Activated naive CD8-positive, alpha-beta T cell treated with anti-CD3 and anti-CD28 coated beads, Interleukin-2, amount 50 U/mL, for 16 hours (primary cell): ENCODE measurements around the gene DNAJC5.
"Not testable (repeated sequence)": the region's sequence is repeated elsewhere in the genome, so short reads cannot be mapped to it uniquely, and the experiment has no call there.

Experiments used
- DNase-seq: peaks from one replicate; pipeline ENCODE4 v3.0.0-alpha.2; 2020; ENCODE audit warnings: low read depth, low spot score

DNAJC5 gene

DNA sequence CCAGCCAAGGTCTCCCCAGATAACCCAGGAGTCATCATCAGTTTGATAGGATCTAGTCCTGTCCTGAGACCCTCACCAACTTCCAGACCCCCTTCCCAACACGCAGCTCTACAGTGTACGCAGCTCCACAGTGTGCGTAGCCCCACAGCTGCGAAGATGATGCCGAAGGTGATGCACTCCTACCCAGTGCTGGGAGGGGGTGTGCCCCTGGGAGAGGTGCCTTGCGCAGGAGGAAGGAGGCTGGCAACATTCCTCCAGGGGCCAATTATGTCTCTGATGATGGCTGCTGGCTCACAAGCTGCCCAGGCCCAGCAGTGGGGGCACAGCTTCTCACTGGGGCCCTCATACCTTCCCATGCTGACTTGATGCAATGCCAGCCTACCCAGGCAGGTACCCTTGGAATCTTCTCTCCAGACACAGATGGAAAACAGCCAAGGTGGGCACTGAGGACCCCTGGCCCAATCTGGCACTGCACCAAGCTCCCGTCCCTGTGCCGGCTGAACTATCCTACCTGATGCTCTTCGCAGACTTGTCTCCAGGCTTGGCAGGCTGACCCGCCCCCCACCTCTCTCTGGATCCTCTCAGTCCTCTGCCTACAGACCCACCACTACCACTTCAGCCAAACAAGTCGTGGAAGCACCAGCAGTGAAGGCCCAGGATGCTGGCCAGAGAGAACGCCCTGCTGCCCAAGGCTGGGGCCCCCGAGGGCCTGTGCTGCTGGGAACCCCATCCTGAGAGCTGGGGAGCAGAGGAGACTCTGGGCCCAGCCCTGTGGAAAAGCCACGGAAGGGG, 73.4 kb downstream of the DNAJC5 start:
- no peak for DNase-seq

DNA sequence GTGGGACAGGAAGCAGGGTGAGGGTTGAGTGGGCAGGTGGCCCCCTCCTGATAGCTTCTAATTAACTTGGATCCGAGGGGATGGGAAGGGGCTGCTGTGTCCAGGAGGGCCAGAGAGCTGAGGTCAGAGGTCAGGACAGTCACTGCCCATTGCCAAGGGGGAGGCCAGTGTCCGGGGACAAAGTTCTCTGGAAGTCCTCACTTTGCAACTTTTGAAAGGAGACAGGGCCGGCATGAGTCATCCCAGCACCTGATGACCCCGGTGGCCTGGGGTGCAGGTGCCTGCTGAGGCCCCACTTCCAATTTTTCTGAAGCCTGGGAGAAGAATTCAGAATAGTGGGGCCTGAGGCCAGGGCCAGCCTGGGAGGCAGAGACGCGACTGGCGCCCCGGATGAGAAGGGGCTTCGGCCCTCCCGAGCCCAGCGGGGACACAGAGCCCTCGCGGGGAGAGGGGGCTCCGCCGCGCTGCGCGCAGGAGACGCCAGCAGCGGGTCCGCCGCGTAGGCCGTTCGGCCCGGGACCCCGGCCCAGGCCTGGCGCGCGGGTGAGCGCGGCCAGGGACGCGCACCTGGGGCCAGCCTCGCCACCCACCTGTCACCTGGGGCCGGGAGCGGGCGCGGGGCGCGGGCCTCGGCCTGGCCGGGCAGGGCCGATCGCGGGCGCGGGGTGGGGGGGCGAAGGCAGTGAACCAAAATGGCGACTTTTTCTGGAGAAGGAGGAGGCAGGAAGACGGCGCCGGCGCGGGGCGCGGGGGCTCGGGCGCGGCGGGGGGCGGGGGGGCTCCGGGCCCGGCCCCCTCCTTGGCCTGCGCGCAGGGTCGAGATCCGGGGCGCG, 74.2 kb downstream of the DNAJC5 start:
- DNase-seq = no peak

DNA sequence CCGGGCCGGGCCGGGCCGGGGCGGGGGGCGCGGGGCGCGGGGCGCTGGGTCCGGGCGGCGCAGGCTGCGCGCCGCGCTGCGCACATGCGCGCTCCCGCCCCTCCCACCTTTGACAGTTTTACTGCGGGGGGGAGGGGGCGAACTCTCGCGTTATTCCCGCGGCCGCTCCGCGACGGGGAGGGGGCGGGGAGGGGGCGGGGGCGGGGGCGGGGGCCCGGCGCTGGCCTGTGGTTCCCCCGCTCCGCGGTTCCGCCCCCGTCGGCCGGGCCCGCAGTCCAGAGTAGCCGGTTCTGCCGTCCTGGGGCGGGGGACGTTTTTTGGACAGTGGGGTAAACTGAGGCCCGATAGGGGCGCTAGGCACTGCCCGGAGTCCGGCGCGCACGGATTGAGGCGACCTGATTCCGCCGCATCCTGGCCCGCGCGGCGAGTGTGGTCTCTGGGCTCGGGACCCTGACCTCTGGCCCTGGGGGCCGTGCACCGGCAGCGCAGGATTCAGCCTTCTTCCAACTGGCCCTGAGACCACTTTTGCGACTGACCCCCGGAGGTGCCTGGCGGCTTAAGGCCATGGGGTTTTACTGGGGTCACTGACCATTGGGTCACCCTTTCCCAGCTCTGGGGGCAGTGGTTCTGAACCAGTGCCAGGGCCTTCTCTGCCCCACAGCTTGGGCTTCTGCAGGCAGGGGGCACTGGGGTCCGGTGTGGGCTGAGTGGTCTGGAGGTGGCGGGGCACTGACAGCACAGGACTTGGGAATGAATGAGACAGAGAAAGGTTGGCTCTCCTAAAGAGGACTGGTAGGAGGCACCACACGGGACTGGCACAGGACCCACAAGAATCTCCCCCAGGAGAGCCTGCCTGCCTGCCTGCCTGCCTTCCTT, 75.2 kb downstream of the DNAJC5 start, which contains the start of gene ZNF512B:
Gene ZNF512B (minus strand): TSS at position 93 of the 876 bp plus-strand sequence. CDS start 1,980 bp downstream, outside the sequence.
- no peak for DNase-seq

DNA sequence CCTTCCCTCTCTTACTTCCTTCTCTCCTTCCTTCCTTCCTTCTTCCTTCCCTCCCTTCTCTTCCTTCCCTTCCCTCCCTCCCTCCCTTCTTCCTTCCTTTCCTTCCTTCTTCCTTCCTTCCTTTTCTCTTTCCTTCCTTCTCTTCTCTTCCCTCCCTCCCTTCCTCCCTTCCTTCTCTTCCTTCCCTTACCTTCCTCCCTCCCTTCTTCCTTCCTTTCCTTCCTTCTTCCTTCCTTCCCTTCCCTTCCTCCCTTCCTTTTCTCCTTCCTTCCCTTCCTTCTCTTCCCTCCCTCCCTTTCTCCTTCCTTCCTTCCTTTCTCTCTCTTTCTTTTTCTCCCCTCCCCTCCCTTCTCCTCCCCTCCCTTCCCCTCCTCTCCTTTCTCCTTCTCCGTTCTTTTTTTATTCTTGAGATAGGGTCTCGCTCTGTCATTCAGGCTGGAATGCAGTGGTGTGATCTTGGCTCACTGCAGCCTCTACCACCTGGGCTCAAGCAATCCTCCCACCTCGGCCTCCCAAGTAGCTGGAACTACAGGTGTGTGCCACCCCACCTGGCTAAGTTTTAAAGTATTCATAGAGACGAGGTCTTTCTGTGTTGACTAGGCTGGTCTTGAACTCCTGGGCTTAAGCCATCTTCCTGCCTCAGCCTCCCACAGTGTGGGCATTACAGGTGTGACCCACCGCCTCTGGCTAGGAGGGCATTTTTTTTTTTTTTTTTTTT, 75.9 kb downstream of the DNAJC5 start:
- no peak for DNase-seq

DNA sequence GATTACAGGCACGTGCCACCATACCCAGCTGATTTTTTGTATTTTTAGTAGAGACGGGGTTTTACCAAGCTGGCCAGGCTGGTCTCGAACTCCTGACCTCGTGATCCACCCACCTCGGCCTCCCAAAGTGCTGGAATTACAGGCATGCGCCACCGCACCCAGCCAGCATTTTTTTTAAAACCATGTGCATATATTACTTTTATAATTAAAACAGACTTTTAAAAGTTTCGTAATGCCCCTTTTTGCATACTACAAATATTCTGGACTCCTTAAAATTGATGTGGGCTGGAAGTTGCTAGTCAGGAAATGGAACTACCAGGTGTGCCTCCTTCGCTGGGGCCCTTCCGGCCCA, 77.0 kb downstream of the DNAJC5 start:
- DNase-seq = not testable (repeated sequence)

DNA sequence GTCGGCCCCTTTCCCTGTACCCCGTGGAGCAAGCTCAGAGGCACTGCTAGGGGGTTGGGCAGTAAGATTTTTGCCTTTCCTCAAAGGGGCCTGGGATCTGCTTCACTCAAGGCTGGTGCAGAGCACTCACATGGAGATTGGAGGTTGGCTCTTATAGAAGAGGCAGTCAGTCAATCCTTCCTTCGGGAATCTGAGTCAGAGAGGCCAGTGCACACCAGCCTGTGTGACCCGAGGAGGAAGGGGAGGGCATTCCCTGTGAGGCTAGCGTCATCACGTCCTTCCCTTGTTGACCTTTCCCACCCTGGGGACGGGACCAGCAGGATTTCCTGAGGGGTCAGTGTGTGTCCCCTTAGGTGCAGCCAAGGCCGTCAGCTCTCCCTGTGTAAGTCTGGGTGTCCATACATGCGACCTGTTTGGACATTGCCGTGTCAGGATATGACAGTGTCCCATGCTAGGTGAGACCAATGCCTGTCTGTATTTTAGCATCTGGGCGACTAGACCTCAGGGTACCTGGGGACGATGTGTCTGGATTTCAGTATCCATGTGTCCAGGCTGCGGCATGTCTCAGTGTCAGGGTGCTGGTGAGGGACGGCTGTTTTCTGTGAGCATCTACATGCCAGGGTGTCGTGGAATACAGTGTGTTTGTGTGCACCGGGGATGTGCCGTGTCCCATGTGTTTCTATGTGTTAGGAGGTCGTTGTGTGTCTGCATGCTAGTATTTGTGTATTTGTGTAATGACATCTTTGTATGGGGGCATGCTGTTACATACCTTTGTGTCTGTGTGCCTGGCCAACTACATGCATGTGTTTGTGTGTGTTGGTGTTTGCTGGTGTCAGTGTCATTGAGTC, 77.6 kb downstream of the DNAJC5 start:
- no peak for DNase-seq

DNA sequence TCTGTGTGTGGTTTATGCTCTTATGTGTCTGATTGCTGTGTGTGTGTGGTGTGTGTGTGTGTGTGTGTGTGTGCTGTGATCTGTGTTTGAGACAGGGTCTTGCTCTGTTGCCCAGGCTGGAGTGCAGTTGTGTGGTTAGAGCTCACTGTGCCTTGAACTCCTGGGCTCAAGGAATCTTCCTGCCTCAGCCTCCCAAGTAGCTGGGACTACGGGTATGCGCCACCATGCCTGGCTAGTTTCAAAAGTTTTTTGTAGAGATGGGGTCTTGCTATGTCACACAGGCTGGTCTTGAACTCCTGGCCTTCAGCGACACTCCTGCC, 78.2 kb downstream of the DNAJC5 start:
- DNase-seq = no peak

DNA sequence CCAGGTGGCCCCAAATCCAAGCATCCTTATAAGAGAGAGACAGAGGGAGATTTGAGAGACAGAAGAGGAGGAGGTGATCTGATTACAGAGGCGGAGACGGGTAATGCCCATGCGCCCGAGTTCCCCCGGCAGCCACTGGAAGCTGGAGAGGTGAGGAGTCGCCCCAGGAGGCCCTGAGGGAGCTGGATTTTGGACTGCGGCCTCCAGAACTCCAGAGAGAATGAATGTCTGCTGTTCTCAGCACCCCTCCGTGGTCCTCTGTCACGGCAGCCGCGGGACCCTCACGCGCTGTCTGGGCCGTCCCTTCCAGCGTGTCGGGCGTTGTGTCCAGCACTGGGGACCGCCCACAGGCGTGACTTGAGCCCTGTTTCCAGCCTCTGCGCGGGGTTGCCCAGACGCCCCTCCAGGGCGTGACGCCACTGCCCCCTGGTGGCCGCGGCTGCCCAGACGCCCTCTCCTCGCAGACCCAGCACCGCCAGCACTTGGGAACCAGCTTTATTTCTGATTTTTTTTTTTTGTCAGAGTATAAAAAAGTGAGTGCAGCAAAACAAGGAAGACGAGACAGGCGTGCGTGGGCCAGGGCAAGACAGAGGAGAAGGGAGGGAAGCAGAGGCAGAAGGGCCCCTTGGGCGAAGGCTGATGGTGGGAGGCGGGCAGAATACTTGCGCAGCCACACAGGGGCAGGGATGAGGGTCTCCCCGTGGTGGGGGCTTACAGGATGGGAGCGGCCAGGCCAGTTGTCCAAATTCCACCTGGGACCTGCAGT, 78.9 kb downstream of the DNAJC5 start:
- DNase-seq = peak; percentile 62

DNA sequence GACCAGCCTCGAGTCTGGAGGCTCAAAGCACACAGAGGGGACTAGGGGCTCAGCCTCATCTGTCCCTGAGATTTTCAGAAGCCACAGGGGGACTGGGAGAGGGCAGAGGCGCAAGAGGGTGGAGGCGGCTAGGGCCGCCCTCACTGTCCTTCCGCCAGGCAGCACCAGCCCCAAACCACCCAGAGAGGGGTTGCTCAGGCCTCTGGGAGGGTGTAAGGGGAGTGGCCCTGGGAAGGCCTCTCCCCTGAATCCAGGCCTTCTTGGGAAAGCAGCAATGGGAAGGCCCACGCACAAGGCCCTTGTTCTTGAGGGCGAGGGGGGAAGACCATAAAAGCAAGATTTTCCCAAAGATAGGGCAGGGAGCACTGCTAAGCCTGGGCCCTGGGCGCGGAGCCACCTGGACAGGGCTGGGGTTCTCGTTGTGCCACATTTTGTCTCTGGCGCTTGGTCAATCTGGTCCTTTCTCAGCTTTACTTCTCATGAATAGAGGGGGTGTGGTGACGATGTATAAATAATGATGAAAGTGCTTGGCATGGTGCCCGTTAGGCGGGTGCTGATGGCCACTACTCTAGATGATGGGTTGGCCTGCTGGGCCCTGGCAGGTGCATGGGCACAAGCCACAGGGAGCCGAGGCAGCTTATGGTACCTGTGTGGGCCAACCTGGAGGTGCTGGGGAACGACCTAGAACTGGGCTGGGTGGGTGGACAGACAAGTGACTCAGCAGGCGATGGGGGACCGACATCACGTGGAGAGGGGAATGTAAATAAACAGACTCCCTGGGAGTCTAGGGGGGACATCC, 79.7 kb downstream of the DNAJC5 start:
- DNase-seq = no peak

DNA sequence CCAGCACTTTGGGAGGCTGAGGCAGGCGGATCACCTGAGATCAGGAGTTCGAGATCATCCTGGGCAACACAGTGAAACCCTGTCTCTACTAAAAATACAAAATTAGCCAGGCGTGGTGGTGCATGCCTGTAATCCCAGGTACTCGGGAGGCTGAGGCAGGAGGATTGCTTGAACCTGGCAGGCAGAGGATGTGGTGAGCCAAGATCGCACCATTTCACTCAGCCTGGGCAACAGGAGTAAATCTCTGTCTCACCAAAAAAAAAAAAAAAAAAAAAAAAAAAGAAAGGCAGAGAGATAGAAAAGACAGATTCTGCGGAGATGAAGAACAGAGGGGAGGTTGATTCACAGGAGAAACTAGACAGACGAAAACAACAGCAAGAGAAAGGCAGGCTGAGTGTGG, 81.6 kb downstream of the DNAJC5 start:
- DNase-seq = not testable (repeated sequence)

DNA sequence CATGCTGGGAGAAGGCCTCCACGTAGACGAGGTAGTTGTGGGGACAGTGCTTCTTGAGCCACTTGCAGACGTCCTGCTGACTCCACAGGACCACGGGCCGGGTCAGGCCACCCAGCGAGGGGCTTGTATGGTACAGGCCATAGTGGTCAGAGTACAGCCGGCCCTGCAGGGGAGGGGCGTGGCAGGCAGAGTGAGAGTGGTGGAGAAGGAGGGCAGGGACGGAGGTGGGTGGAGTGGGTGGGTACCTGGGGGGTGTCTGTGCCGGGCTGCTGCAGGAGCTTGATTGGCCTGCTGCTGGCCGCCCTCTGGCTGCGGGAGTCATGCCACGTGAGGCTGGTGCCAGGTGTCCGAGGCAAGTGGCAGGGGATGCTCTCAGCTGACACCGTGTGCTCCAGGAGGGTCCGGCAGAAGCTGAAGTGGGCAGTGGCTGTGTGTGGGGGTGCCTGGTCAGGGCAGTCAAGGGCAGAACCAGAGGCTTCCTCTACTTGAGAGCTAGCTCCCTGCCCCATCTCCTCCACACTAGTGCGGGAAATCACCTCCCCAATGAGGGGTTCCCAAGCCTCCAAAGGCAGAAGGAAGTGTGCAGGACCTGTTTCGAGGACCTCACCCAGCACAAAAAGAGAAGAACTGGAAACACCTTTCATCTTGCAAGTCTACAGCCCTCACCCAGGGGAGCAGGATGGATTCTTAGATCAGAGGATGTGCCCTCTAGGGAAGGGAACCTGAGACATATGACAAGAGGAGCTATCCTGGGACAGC, 82.2 kb downstream of the DNAJC5 start:
- no peak for DNase-seq

DNA sequence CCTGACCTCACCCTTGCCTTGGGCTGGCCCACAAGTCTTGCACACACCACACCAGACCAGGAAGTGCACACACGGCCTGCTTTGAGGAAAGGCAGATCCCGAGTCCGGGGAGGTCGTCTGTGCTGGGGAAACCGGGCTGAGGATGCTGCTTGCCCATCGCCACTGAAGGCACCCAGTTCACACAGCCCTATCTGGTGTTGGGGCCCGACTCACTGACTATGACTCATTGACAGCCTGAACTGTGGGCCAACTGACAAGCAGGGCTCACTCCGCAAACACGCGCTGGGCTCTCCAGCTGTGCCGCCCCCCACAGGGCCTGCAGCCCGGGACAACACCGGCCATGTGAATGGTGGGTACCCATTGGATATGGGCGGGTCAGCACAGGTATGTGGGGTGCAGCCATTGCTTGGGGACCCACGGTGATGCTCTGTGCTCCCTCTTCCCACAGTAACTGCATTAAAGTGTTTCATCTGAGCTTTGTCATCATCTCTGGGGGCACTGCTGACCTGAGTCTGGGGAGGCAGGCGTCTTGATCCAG, 82.9 kb downstream of the DNAJC5 start:
- DNase-seq = no peak

DNA sequence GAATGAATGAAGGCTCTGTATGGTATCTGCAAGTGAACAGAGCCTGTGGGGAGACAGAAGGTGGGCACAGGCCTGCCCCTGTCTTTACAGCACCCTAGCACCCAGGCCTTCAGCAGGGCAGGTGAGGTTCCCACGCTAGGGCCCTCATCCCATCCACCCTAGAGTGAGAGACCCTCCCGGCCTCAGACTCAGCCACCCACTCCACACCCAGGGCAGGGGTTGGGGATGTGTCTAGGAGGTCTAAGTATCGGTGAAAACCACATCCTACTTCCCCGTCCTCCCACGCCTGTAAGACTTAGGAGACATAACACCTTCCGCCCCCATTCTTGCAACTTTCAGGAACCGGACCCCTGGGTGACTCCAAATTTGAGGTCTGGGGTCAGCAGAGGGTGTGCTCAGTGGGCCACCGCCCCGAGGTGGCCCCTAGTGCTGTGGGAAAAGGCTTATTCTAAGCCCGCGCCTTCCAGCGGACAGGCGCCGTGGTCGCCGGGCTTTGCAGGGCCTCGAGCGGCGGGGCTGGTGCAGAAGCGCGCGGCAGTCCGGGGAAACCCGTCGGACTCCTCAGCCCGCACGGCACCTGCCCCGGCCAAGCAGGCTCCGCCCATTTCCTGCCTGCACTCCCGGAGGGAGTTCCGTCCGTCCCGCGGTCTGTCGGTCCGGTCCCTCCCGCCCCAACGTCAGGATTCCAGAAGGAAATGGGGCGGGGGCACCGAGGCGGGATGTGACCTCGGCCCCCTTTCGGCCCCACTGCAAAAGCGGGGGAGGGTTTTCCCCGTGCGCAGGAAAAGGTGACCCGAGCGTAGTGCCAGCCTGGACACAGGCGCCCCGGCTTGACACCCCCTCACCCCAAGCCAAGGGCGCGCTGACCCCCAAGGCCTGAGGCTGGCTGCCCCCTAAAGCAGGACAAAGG, 83.6 kb downstream of the DNAJC5 start:
- DNase-seq = no peak

DNA sequence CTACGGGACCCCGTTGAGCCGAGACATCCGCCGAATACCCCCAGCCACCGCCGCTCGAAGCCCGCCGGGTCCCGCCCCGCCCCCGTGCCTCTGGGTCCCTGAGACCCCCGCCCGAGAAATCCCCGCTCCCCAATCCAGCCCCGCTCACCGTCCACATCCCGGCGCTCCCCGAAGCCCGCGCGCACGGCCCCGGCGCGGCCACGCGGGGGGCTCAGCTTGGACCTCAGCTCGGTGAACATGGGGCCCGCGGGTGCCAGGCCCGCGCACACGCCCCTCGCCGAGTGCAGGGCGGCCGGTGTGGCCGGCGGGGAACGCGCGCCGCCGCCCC, 84.3 kb downstream of the DNAJC5 start:
- no peak for DNase-seq

DNA sequence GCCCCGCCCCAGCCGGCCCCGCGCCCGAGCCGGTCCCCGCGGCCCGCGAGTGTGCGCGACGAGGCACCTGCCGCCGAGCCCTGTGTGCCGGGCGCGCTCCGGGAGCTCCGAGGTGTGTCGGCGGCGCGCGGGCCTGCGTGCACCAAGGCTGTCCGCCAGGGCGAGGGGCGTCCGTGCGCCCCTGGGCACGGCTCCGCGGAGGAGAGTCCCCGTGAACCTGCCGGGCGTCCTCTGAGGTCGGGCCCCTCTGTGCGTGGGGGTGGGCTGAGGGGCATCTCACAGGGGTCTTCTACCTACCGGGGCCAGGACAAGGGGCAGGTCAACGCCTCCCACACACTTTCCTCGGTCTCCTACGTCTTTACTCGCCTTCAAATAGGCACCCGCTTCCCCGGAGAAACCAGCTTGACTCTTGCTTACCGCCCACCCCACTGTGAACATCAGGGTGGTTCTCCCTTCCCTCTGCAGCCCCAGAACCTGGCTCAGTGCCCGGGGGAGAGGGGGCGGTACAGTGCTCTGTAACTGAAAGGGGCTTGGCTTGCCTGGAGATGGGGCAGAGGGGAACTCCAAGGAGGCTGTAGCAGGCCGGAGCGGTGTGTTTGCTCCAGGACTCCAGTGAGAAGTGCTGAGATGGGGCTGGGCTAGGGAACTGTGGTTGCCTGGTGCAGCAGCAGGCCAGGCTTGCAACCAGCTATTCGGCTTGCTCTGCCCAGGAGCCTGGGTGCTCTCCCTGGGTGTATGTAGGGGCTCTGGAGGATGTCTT, 84.8 kb downstream of the DNAJC5 start, which contains the start of gene SAMD10:
Gene SAMD10 (minus strand): TSS at position 86 of the 760 bp plus-strand sequence. CDS start 175 bp downstream, outside the sequence.
- peak; percentile 84 for DNase-seq

DNA sequence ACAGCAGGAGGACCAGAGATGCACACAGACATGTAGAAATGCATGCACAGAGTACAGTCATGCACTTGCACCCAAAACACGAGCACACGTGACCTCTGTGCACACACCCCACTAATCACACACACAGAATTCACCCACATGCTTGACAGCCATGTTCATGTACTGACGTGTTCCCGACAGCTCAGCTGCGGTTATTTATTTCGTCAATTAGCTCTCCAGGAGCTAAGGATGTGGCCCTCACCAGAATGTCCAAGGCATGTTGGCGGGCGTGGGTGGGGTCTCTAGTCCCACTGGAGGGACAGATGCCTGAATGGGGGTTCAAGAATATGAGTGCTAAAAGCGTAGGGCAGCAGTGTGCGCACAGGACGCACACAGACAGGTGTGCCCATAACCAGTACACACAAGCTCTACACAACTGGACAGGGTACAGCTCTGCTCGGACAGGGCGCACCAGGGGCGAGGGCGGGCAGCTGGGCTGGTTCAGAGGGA, 85.4 kb downstream of the DNAJC5 start:
- no peak for DNase-seq
